GM18526 (cell line): ENCODE measurements around the gene TTC22.

Experiments used
- POLR2A ChIP-seq: IDR thresholded peaks from 3 replicates; pipeline ENCODE4 v1.6.1; 2011; ENCODE audit not compliant: insufficient read length; ENCODE audit errors: extremely low read depth

TTC22 gene

DNA sequence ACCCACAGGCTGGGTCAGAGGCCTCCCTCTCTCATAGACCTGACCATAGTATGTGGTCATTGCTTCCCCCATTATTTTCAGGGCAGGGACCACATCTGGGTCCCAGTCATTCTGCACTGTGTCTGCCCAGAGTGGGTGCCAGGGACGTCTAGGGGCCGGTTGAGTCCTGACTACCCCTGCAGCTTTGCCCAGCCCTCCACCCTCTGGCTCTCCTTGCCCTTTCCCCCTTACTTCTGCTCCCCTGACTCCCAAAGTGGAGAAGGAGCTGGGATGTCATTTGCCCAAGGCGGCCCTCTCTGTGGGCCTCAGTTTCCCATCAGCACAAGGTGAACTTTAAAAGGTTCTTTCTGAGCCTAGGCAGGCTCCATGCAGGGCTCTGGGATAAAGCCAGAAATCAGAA, 4.3 kb upstream of the TTC22 start:
- TF ChIP-seq POLR2A: no peak

DNA sequence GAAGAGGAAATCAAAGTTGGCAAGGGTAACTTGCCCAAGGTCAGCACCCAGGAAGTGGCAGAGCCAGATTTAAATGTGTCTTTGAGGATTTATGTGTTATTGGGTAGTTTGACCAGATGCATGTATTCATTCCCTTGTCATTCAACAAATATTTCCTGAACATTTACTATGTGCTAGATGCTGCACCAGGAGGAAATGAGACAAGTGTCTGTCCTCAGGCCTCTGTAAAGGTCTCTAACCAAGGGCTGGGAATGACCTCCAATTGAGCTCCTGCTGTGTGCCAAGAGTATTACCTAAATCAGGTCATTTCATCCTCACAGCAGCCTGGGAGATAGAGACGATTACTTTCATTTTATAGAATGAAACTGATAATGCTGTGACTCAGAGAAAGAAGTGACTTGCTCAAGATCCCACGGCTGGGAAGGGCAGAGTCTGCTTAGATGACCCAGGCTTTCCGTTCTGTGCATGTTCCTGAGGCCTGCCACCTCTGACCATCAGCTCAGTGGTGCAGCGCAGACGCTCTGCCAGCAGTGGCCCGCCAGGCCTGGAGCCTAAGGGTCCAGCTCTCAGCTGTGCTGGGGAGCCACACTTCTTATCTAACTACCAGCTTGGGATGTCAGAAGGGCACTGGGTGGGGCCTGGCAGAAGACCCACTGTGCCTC, 3.5 kb upstream of the TTC22 start:
- TF ChIP-seq POLR2A: no peak

DNA sequence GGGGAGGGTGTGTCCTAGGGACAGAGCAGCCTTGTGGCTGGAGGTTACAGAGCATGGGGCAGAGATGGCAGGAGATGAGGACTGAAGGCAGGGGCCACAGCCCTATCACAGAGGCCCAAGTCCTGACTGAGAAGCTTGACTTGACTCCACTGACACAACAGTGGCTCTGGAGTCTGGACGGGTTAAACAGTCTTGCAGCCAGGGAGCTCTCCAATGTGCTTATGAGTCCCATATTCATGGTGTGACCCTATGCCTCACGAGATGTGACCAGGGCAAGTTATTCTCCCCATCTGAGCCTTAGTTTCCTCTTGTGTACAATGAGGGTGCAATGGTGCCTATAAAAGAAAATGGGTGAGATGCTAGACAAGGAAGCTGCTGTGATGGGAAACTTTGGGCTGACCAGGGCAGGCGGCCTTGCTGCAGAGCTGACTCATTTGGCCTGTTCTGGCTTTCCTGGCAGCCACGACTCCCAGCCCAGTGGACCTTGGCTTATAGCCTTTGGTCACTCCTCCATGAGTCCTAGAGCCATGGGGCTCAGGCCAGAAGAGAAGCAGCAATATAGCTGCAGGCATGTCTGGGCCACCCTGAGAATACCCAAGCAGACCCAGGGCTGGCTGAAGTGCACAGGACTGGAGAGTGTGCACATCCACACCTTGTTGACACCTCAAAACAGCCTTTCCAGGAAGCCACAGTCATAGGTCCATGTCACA, 2.8 kb upstream of the TTC22 start:
- TF ChIP-seq POLR2A: no peak

DNA sequence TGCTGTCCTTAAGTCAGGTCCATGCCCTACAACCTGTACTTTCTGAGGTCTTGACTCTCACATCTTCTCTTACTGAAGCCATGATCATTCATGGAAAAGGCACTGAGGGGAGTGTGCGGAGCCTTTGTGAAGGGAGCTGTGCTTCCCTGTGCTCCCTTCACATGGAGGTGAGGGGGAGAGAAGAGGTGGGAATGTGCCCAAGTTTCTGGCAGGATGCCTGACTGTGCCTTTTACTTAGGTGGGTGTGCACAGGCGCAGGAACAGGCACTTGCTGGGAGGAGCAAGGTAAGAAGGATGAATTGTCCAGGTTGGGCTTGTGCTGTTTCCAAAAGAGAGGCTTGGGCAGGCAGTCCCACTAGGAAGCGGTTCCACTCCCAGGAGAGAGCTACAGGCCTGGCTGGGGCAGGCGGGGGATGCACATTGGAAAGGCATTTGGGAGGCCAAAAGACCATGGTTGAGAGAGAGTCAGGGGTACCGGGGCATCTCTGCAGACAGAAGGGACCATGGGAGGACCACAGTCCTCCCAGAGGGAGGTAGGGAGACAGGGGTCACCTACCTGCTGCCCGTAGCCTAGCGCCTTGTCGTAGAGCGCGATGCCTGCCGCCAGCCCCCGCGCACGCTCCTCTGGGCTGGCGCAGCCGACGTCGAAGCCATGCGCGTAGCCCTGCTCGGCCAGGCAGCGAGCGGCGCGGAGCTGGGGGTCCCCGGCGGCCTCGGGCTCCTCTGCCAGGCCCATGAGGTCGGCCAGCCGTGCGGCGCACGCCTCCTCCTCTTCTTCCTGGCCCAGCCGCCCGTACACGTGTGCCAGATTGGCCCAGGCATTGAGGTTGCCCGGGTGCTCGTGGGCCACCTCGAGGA, 853 bp downstream of the TTC22 start:
- TF ChIP-seq POLR2A: no peak

DNA sequence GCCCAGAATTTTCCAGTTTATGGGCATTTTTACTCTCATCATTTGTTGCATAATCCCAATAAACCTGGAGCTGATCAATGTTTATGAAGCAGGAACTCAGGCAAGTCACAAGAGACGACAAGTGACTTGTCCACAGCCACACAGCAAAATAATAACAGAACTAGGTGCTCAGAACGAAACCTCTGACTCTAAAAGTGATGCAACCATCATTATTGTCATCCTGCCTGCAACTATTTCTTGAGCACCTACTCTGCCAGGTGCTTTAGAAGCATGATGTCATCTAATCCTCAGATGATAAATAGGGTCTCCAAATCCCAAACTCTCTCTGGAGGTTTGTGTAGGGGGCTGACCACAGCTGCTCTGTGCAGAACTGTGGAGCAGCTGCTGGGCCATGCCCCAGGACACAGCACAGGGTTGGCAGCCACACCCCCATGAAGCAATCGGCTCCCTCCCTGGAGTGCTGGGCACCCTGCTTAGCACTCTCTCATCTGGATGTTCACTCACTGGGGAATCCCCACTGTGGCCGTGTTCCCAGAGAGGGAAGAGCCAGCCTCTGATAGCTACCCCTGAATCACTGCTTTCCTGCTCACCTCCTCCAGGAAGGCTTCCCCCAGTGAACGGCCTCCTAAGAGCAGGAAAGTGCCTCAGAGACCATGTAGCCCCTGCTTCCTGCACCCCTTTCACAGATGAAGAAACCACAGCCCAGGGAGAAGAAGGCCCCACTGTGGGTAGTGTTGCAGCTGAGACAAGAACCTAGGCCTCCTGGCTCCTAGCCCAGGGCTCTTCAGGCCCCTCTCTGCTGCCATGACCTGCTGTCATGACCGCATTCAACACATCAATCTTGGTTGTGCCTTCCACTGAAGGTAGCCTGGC, 2.1 kb downstream of the TTC22 start:
- no peak for TF ChIP-seq POLR2A

DNA sequence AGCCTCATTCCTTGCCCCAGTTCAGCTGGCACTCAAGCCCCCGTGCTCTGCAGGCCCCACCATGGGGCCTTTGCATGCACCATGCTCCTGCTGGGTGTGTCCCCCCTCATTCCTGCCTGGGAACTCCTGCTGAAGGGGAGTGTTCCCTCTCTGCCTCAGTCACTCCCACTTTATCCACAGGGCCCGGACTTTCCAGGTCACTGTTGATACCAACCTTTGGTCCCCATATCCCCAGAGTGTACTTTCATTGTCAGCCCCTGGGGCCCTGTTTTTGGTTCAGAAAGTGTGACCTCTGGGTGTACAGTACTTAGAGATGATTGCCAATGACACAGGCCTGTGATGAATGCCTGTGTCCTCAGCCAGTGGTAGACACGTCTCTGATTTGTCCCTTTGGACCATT, 2.9 kb downstream of the TTC22 start:
- TF ChIP-seq POLR2A: no peak

DNA sequence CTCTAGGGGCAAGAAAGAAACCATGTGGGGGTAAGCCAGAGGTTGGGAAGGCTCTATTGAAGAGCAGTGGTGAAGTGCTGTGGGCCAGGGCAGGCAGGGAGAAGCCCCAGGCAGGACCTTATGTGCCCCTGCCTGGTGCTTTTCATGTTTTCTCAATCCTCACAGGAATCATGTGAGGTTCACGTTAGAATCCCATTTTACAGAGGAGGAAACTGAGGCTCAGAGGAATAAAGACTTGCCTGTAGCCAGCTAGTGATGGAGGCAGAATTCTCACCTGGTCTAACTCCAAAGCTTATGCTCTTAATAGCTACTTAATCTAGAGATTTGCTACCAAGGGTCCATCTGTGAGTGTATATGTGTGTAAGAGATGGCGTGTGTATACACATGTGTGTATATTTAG, 4.2 kb downstream of the TTC22 start:
- no peak for TF ChIP-seq POLR2A

DNA sequence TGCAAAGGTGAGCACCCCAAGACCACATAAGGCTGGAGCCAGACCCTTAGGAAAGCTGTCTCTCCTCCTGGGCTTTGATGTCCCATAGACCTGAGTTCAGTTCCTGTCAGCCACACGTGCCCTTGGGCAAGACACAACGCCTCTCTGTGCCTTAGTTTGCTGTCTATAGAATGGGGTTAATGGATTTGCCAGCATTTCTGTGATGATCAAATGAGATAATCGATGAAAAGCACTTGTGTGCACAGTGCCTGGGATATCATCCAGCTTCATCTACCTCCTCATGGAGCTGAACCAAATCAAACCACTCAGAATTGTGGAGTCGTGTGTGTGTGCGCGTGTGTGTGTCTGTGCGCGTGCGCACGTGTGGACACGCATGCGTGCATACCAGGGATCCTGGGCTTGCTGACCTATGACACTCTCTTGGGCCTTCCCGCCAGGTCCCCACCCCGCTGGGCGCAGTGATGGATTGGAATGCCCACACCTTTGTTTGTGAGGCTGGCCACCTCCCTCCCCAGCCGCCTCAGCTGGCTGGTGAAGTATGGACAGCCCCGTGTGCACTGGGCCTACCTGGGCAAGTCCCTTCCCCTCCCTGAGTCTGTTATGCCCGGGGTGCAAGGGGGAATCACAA, 5.2 kb downstream of the TTC22 start:
- no peak for TF ChIP-seq POLR2A

DNA sequence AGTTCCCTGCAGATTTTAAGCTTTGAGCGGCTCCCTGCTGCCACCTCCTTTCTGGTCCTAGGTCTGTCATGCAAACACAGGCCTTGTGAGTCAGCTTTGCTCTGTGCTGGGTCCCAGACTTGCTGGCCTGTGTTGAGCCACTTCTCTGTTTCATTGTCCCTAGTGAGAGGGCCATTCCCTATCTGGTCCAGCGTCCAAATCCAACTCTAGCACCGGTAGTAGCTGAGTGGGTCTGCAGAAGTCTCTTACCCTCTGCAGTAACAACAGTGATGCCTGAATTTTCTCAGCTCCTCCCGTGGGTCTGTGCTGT, 5.8 kb downstream of the TTC22 start:
- TF ChIP-seq POLR2A: no peak

DNA sequence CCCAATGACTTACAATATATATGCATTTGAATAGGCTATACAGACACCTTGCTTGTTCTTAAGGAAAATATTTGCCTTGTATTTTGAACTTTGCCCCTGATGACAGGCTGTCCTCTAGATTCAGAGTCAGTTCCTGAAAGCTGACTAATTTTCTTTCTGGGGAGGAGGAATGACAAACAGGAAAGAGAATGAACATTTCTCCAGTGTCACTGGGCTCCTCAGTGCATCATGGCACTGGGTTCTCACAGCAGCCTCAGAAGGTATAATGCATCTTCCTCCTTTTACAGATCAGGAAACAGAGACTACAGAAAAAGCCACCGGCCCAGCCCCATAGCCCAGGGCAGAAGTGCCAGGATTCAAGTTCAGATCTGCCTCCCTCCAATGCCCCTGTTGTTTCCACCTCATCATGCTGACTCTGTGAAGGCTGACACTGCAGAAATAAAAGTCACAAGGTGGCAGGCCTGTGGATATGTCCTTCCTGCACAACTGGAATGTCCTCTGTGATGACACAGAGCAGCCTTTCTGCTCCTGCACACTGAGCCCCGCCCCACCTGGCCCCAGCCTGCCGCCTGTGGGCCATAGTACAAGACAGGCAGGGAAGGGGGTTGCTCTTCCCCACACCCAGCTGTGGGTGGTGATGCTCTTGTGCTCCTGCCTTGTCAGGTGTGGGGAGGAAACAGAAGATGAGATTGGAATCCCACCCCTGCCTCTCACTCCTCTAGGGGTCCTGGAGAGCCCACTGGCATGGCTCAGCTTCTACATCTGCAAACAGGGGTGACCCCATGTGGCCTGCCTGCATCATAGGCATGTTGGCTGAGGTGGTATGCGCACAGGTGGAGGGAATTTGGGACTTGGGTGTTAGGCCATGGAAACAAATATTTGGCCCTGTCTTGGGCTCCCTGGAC, 6.4 kb downstream of the TTC22 start:
- no peak for TF ChIP-seq POLR2A

DNA sequence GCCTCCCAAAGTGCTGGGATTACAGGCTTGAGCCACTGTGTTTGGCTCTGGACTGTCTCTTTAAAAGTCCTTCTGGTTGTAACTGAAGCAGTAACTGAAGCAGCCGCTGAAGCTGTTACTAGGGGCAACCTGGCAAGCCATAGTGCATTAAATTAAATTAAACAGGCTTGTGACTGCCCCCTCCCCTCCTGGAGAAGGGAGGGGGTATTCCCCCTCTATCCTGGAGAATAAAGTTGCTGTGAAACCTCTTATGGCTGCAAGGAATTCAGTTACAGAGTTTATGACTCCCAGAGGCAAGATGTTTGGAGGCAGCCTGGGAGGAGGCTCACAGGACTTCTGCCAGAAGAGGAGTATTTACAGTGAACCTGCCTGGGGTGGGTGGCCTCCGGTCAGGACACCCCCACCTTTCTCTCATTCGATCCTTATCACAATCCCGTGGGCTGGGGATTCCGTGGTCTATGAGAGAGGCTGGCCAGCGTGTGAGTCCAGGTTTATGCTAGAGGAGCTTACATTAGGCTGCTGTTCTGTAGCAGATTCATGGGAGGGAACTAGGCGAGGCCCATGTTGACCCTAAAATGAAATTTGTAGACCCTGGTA, 8.3 kb downstream of the TTC22 start:
- no peak for TF ChIP-seq POLR2A

DNA sequence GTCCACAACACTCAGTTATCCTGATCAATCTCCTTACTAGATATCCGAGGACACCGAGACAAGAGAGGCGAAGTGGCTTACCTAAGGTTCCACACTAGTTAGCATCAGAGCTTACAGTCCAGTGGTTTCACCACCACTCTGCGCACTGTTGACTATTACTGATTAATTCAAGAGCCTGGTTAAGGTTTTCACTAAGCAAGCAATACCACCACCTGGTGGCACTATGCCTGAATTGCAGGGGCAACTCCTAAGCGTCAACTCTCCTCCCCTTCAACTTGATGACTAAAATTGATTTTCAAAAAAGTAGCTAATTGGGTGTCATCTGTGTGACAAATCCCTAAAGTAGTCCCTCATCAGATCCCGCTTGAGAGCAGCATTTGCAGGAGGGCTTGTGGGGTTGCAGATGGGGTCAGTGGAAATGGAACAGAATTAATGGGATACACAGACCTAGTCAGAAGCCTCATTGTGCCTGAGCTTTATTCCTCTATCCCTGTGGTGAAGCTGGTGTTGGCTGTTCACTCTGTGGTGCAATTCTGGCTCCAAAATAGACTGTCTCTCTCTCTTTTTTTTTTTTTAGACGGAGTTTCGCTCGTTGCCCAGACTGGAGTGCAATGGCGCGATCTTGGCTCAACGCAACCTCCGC, 9.1 kb downstream of the TTC22 start:
- TF ChIP-seq POLR2A: no peak

DNA sequence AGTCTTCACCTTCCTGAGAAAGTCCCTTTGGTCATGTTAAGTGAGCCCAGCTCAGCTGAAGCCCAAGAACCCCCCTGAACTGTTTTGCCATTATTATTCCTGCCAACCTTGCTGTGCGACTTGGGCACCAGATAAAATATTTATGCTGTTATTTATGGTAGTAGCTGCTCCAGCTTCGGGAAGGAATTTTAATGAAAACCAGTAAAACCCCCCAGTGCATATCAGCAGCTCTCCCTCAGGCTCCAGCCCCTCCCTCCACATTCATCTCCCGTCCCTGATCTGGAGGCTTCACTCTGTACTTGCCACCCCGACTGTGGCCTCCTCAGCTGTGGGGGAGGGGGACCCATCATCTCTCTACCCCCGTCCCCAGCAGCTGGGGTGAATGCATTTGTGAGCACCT, 12.7 kb downstream of the TTC22 start:
- no peak for TF ChIP-seq POLR2A
